GM19324 (cell line): ENCODE measurements around the gene MED25.

Experiments
- ATAC-seq: cut with Tn5 transposase; IDR thresholded peaks from one replicate; pipeline ENCODE4 v1.9.1; 2021; ENCODE audit warnings: mild to moderate bottlenecking, moderate library complexity; ENCODE audit not compliant: unreplicated experiment, low FRiP score

The MED25 gene

GRCh38 chr19:49795615-49796014, 22.5 kb upstream of the MED25 start:
- ATAC-seq = no peak

GRCh38 chr19:49798574-49798973, 19.5 kb upstream of the MED25 start:
- ATAC-seq = no peak

DNA sequence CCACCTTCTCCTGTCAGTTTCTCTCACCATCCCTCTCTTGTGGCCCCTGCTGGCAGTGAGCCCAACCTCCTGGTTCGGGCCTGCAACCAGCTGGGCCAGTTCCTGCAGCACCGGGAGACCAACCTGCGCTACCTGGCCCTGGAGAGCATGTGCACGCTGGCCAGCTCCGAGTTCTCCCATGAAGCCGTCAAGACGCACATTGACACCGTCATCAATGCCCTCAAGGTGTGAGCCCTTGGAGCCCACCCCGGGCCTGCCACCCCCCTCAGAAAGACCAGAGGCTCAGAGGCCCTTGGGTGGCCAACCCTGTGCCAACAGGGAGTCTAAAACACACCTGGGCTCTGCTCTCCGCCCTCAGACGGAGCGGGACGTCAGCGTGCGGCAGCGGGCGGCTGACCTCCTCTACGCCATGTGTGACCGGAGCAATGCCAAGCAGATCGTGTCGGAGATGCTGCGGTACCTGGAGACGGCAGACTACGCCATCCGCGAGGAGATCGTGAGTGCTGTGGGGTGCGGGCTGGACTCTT, 18.8 kb upstream of the MED25 start:
- ATAC-seq = no peak

- ATAC-seq = no peak
Observed at GRCh38 chr19:49799798-49800376, 18.2 kb upstream of the MED25 start.

- no peak for ATAC-seq
Observed at GRCh38 chr19:49800771-49801170, 17.3 kb upstream of the MED25 start.

- ATAC-seq = no peak
Observed at GRCh38 chr19:49801401-49801888, 16.6 kb upstream of the MED25 start.

DNA sequence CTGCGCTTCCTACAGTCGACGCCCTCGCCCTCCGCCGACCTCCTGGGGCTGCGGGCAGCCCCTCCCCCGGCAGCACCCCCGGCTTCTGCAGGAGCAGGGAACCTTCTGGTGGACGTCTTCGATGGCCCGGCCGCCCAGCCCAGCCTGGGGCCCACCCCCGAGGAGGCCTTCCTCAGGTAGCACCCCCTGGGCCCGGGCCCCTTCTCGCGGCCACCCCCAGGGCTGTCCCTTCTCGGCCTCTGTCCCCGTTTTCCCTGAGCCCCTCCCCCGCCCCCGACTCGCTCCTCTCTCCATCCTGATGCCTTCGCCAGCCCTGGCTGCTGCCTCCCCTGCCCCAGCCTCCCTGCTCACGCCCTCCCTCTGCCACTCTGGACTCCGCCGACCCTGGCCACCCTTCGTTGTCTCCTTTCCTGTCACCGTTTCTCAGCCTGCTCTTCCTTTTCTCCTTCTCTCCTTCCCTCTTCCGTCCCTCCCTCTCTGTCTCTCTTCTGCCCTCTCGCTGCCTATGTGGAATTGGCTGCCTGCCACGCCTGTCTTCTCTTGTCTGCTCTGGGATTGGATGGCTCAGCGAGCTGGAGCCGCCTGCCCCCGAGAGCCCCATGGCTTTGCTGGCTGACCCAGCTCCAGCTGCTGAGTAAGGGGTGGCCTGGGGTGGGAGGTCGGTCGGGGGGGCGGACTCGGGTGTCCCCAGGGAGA, 16.0 kb upstream of the MED25 start:
- ATAC-seq = no peak

DNA sequence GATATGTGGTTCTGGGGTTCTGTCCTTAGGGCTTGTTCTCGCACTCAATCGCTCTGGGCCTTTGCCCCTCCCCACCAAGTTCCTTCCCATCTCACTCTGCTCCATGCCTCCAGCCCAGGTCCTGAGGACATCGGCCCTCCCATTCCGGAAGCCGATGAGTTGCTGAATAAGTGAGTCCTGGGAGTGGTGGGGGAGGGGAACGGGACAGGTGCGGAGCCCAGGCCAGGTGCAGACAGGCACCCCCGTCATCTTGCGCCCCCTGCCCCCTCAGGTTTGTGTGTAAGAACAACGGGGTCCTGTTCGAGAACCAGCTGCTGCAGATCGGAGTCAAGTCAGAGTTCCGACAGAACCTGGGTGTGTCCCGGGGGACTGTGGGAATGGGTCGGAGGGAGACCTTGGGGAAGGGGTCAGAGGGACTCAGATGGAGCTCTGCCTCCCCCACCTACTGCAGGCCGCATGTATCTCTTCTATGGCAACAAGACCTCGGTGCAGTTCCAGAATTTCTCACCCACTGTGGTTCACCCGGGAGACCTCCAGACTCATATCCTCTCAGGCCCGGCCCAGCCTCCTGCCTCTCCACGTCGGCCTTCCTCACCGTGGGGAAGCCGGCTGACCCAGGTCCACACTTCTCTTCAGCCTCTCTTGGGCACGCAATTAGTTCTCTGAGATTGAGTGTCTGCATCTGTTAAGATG, 15.1 kb upstream of the MED25 start:
- ATAC-seq = no peak

- no peak for ATAC-seq
Observed at GRCh38 chr19:49803529-49803856, 14.6 kb upstream of the MED25 start.

DNA sequence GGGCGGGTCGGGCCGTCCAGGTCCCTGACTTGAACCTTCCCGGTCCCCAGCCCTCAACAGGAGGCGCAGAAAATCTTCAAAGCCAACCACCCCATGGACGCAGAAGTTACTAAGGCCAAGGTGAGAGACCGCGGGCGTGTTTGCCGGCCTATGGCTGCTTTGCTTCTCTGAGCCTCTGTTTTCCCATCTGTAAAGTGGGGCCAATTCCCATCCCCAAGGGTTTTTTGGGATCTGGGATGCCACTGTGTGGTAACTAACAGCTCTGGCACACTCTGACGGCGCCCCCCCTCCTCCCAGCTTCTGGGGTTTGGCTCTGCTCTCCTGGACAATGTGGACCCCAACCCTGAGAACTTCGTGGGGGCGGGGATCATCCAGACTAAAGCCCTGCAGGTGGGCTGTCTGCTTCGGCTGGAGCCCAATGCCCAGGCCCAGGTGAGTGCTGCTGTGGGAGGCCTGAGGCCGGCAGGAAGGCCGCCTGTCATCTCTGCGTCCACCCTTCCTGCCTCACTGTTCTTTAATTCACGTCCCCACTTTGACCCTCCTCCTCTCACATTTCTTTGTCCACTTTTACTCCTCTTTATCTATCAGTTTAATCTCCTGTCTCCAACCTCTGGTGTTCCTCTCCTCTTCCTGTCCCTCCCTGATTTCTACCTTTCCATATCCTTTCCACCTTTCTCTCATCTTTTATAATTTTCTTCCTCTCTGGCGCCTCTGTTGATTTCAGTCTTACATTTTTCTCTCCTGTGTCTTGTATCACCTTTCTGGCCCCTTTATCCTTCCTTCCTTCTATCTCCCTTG, 12.1 kb upstream of the MED25 start:
- no peak for ATAC-seq

GRCh38 chr19:49806620-49806959, 11.5 kb upstream of the MED25 start:
- ATAC-seq = no peak

DNA sequence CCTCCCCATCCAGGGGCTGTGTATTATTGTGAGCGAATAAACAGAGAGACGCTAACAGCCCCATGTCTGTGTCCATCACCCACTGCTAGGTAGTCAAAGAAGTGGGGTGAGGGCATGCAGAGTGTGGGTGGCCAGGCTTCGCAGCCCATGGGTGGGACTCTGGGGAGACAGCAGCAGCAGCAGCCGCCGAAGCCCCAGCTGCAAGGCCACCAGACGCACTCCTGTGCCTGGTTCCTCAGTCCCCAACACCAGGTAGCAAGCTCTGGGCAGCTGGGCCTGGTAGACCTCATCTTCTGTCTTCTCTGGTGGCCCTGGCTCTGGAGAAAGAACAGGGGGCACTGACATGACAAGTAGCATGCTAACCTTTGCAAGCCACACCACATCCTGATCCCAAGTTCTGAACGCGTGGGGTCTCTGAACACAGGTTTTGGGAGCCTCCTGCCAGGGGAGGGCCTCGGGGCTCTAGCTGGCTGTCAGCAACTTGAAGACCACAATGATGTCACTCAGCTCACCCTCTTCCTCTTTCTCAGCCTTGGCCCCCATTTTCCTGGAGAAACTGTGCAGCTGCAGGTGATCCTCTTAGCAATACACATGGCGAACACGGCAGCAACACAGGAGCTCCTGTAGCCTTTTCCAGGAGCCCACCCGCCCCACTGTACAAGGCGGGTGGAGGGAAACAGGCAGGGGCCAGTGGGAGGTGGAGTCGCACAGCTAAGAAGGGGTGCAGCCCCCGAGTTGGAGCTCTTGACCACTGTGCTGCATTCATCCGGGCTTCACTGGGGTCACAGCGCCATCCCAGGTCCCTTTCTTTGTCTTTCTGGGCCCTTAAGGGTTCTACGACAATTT, 10.8 kb upstream of the MED25 start:
- ATAC-seq = no peak

GRCh38 chr19:49807904-49808675, 10.0 kb upstream of the MED25 start:
- ATAC-seq = no peak

DNA sequence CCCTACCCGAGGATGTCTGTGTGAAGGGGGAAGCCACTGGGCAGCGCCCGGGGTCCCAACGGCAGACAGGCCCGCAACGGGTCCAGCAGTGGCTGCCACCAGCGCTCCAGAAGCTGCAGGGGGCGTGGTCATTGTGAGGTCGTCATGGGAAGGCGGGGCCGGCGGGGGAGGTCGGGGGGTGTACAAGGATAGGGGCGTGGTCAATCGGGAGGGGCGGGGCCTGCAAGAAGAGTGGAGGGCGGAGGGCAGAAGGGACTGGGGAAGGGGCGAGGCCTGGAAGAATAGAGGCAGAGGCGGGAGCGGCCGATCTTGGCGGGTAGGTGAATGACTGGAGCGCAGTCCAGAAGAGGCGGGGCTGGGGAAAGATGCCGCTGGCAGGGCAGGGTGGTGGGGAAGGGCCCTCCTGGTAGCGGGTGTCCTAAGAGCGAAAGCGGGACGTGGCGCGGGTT, 9.4 kb upstream of the MED25 start:
- no peak for ATAC-seq

- no peak for ATAC-seq
Observed at GRCh38 chr19:49809160-49809940, 8.7 kb upstream of the MED25 start.

DNA sequence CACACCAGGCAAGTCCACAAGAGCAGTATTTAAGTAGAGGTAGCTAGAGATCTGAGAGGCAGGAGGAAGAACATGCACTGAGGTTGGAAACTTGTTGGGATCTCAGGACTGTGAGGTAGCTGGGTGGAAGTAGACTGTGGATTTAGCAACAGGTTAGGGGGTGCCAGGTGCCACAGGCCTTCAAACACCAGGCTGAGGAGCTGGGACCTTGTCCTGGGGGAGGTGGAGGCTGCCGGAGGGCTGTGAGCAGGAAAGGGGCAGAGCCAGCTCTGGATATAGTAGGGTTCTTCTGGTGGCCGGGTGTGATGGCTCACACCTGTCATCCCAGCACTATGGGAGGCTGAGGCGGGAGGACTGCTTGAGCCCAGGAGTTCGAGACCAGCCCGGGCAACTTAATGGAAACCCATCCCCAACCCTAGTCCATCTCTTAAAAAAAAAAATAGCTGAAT, 8.1 kb upstream of the MED25 start:
- ATAC-seq = no peak

GRCh38 chr19:49811328-49811727, 6.8 kb upstream of the MED25 start:
- ATAC-seq = no peak

DNA sequence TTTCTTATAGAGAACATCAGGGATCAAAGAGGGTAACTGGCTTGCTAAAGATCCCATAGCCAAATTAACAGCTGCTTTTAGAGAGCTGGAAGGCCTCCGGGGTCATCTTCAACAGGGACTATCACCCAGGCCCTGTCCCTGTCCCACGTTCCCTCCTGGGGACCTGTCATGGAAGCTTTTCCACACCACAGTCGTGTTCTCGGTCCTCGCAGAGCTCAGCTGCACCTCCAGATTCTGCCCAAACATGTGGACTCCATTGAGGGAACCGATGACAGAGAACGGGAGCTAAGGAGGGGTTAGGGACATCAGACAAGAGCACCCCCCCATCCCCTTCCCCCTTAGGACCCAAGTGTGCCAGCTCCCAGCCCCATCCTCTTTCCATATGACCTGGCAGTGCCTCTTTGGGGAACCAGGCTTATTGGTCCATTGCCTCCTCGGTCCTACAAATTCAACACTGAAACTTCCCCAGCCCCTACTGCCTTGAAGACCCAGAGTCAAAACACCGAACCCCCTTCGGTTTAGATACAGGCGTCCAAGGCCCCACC, 5.6 kb upstream of the MED25 start:
- no peak for ATAC-seq
